Activated T-cell treated with anti-CD3 and anti-CD28 coated beads, Interleukin-2, amount 50 U/mL, for 48 hours (primary cell): ENCODE results near the gene NDUFB10.

ENCODE experiments used
- DNase-seq, 2 experiments: peaks; one replicate each; pipeline ENCODE4 v3.0.0-alpha.2; 2020

Gene NDUFB10

GRCh38 chr16:1989209-1990100 is 30.1 kb downstream of the NDUFB10 start, which contains the start of gene SYNGR3:
SYNGR3 (plus strand) TSS chr16:1989970; CDS start chr16:1990103, 133 bp downstream.
- DNase-seq = no peak

GRCh38 chr16:1990101-1990350 is 30.7 kb downstream of the NDUFB10 start:
- DNase-seq = no peak

- DNase-seq = peak; percentile 48 to 63
Measured at GRCh38 chr16:1990351-1991134, 31.2 kb downstream of the NDUFB10 start.

GRCh38 chr16:1991135-1991551 is 31.8 kb downstream of the NDUFB10 start:
- DNase-seq = peak; percentile 64 to 66

GRCh38 chr16:1991588-1991947 is 32.2 kb downstream of the NDUFB10 start:
- DNase-seq = no peak

GRCh38 chr16:1991948-1992703 is 32.8 kb downstream of the NDUFB10 start:
- peak; percentile 98 to 99 for DNase-seq

- no peak for DNase-seq
Measured at GRCh38 chr16:1992704-1993317, 33.5 kb downstream of the NDUFB10 start.

- peak; percentile 50 to 58 for DNase-seq
Measured at GRCh38 chr16:1993731-1994131, 34.4 kb downstream of the NDUFB10 start.

GRCh38 chr16:1997494-1998359 is 38.4 kb downstream of the NDUFB10 start:
- no peak for DNase-seq

GRCh38 chr16:1998360-1998835 is 39.1 kb downstream of the NDUFB10 start:
- no peak for DNase-seq

- DNase-seq = no peak
Measured at GRCh38 chr16:1998852-1999801, 39.8 kb downstream of the NDUFB10 start.

GRCh38 chr16:1999866-2000514 is 40.7 kb downstream of the NDUFB10 start:
- DNase-seq = no peak

- DNase-seq = no peak
Measured at GRCh38 chr16:2001035-2001434, 41.7 kb downstream of the NDUFB10 start.

- no peak for DNase-seq
Measured at GRCh38 chr16:2001456-2002355, 42.4 kb downstream of the NDUFB10 start.

- DNase-seq = no peak
Measured at GRCh38 chr16:2002406-2003230, 43.3 kb downstream of the NDUFB10 start.

GRCh38 chr16:2003231-2003826 is 44.0 kb downstream of the NDUFB10 start:
- DNase-seq = no peak

- DNase-seq = peak; percentile 95 to 96
Measured at GRCh38 chr16:2003827-2004641, 44.7 kb downstream of the NDUFB10 start.
